Endodermal cell (in vitro differentiated cells): Measurements from ENCODE around the gene KIRREL3. TPM values are rescaled to one million over a fixed set of nuclear protein-coding genes. Genes with fewer than 3 reads are reported as not detected.

ENCODE experiments used
- DNase-seq: peaks from one replicate; pipeline ENCODE4 v3.0.0-alpha.2; 2017
- H3K27ac ChIP-seq: 2 replicates; pipeline ENCODE4 v1.5.1; 2013; ENCODE audit warnings: mild to moderate bottlenecking, low read depth, low read length, moderate library complexity
- H3K27me3 ChIP-seq: 2 replicates; pipeline ENCODE4 v1.6.1; 2013; ENCODE audit warnings: mild to moderate bottlenecking, low read length, moderate library complexity; ENCODE audit not compliant: insufficient read depth, control insufficient read depth, poor library complexity, severe bottlenecking
- H3K36me3 ChIP-seq: 2 replicates; pipeline ENCODE4 v1.7.0; 2013; ENCODE audit warnings: mild to moderate bottlenecking, low read length, moderate library complexity; ENCODE audit not compliant: control insufficient read depth, insufficient read depth
- H3K4me1 ChIP-seq: one replicate; pipeline ENCODE4 v1.7.0; 2013; ENCODE audit warnings: low read length; ENCODE audit not compliant: control insufficient read depth, insufficient read depth
- H3K4me3 ChIP-seq: 2 replicates; pipeline ENCODE4 v1.5.1; 2013; ENCODE audit warnings: mild to moderate bottlenecking, low read length, moderate library complexity
- H3K9ac ChIP-seq: 2 replicates; pipeline ENCODE4 v1.6.1; 2013; ENCODE audit warnings: mild to moderate bottlenecking, low read length, moderate library complexity; ENCODE audit not compliant: poor library complexity, severe bottlenecking; ENCODE audit errors: extremely low read depth
- H3K9me3 ChIP-seq: 2 replicates; pipeline ENCODE4 v1.6.1; 2013; ENCODE audit warnings: mild to moderate bottlenecking, low read length, moderate library complexity; ENCODE audit not compliant: control insufficient read depth
- H3K27ac Mint-ChIP-seq: 2 replicates; pipeline ENCODE4 v1.8.0; 2020; ENCODE audit warnings: mixed read lengths
- H3K27me3 Mint-ChIP-seq: 2 replicates; pipeline ENCODE4 v1.8.0; 2021; ENCODE audit warnings: mild to moderate bottlenecking, mixed read lengths; ENCODE audit not compliant: insufficient read depth
- H3K36me3 Mint-ChIP-seq: 2 replicates; pipeline ENCODE4 v1.8.0; 2020; ENCODE audit warnings: low read depth, mixed read lengths
- H3K4me1 Mint-ChIP-seq: 2 replicates; pipeline ENCODE4 v1.8.0; 2020; ENCODE audit warnings: mixed read lengths
- H3K4me3 Mint-ChIP-seq: 2 replicates; pipeline ENCODE4 v1.8.0; 2020; ENCODE audit warnings: mild to moderate bottlenecking, moderate library complexity, mixed read lengths
- H3K9me3 Mint-ChIP-seq: 2 replicates; pipeline ENCODE4 v1.8.0; 2020; ENCODE audit warnings: mild to moderate bottlenecking, mixed read lengths
- WGBS, 2 experiments: methylation state at CpG; one replicate each; pipeline versions ENCODE4 v1.1.5 to v1.1.7; 2013; ENCODE audit warnings: missing lambda C conversion rate in 2 of 2, mixed read lengths in 1 of 2; ENCODE audit not compliant: insufficient coverage in 1 of 2, insufficient read length in 1 of 2; 5-methylcytosine and 5-hydroxymethylcytosine counted together
- total RNA-seq, 2 donors: library from RNA; stranded (reverse); fragmentation: NEBNext Ultra II Directional in 1 of 2; extraction: Animal tissue kit (Norgen Biotek cat#: 25700) in 1 of 2; gene quantifications; 2 replicates in 1 of 2; 3 replicates in 1 of 2; pipeline ENCODE4 v1.2.1, GENCODE V29; 2021
- TF ChIP-seq, protein P1 (sequence below): fragments of 200-600 bp; sonication (generic); conservative IDR thresholded peaks from 2 replicates; pipeline ENCODE4 v1.5.0; 2021; ENCODE audit warnings: antibody characterized with exemption, mild to moderate bottlenecking

Gene KIRREL3
- total RNA-seq, 2 donors from 2014 or later = 1.1 to 1.4 TPM

DNA sequence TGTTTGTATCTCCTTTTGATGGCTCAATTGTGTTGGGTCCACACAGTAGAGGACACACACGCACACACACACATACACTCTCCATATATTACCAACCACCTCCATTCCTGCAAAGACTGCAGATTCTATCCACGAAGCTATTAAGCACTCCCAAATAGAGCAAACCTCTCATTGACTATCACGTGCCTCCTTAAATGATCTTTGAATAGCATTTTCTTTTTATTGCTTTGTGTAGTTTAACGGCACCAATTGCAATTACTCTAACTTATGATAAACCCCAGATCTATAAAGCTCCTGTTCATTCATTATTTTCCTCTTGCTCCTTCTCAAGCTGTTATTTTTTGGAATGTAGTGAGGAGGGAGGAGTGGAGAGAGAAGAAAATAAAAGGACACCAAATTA is 440.3 kb downstream of the KIRREL3 start:
- WGBS, 2 experiments = 65 to 83% methylated on average over 2 to 4 of the region's 4 CpGs
- no peaks in the 10 kb centered on the region for H3K36me3 ChIP-seq
- H3K4me1 ChIP-seq = peaks cover 5% of the 10 kb centered on the region
- H3K27me3 ChIP-seq = no peaks in the 10 kb centered on the region
- H3K4me1 Mint-ChIP-seq = peaks cover 16% of the 10 kb centered on the region
- H3K4me3 Mint-ChIP-seq = no peak overlapping the region
- no peaks in the 10 kb centered on the region for H3K9me3 Mint-ChIP-seq
- peaks cover 3% of the 10 kb centered on the region for H3K27me3 Mint-ChIP-seq
- H3K9me3 ChIP-seq = no peaks in the 10 kb centered on the region
- H3K36me3 Mint-ChIP-seq = no peaks in the 10 kb centered on the region
- DNase-seq = no peak
- no peak overlapping the region for H3K27ac Mint-ChIP-seq
- H3K27ac ChIP-seq = no peak overlapping the region
- H3K4me3 ChIP-seq = no peak overlapping the region
- no peak overlapping the region for H3K9ac ChIP-seq
- TF ChIP-seq, protein P1, sequence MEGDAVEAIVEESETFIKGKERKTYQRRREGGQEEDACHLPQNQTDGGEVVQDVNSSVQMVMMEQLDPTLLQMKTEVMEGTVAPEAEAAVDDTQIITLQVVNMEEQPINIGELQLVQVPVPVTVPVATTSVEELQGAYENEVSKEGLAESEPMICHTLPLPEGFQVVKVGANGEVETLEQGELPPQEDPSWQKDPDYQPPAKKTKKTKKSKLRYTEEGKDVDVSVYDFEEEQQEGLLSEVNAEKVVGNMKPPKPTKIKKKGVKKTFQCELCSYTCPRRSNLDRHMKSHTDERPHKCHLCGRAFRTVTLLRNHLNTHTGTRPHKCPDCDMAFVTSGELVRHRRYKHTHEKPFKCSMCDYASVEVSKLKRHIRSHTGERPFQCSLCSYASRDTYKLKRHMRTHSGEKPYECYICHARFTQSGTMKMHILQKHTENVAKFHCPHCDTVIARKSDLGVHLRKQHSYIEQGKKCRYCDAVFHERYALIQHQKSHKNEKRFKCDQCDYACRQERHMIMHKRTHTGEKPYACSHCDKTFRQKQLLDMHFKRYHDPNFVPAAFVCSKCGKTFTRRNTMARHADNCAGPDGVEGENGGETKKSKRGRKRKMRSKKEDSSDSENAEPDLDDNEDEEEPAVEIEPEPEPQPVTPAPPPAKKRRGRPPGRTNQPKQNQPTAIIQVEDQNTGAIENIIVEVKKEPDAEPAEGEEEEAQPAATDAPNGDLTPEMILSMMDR = no peak

DNA sequence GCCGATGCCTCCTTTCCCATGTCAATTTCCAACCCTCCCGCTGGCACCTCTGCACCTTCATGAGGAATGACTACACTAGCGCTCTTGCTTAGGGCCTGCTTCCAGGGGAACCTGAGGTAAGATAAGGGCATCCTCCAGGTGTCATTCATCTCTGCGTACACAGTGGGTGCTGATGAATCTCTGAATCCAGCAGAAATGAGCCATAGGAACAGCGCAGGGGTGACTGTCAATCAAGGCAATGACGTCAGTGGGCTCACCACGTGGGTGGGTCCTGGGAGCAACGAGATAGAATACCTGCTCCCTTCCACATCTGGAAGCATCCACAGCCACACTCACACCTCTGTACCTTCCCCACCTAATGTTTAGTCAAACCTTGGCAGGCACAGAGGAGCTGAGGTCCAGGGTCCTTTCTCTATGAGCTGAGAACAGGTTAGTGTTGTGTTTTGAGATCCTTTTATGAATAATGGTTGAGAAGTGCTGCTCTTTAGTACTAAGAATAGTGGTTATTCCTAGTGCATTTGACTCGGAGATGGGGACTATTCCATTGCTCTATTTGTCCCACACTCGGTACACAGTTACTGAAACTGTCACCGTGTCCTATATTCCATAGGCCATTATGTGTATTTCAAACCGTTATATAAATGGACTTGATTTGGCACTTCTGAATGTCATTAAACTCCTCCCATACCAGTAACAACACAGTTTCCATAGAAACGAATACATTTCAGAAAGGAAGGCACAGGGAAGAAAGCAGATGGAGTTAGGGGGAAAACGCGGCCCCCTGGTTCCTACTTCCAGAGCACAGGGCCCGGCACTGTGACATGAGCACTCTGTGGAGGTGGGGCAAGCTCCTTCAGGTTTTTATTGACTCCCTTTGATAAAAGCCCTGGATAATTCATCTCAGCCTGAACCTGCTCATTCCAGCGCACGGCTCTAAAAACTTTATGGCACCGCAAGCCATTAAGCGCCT is 451.7 kb downstream of the KIRREL3 start:
- no peaks in the 10 kb centered on the region for H3K36me3 Mint-ChIP-seq
- H3K4me3 Mint-ChIP-seq = no peak overlapping the region

DNA sequence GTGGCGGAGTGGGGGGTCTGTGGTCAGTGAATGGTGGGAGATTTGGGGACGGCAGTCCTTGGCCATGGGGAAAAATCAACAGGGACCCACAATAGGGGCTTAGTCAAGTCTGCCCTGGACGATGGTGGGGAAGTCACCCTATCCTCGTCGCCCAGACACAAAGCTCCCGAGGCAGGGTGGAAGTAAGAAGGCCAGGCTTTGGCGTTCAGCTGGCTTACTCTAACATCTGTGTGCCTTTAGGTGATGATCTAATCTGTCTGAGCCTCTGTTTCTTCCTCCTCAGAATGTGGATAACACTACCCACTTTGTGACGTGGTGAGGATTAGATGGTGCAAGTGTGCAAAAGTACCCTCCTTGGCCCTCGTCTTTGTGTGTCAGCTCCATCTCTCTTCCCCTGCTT is 452.9 kb downstream of the KIRREL3 start:
- Mint-ChIP-seq H3K36me3 (no peaks in the 10 kb centered on the region), H3K4me3 (no peak overlapping the region), H3K4me1 (peaks cover 29% of the 10 kb centered on the region), H3K27ac (no peak overlapping the region), H3K27me3 (no peaks in the 10 kb centered on the region), H3K9me3 (no peaks in the 10 kb centered on the region)
- Histone ChIP-seq H3K27me3 (no peaks in the 10 kb centered on the region), H3K4me1 (peaks cover 21% of the 10 kb centered on the region), H3K9me3 (no peaks in the 10 kb centered on the region), H3K27ac (no peak overlapping the region), H3K4me3 (no peak overlapping the region), H3K9ac (no peak overlapping the region), H3K36me3 (no peaks in the 10 kb centered on the region)
- TF ChIP-seq, protein P1 = no peak
- DNase-seq = no peak
- WGBS, 2 experiments = 93 to 96% methylated on average over 6 to 9 of the region's 9 CpGs

More for the DNA sequence above, 451.7 kb downstream of the KIRREL3 start:
- H3K9me3 ChIP-seq = no peaks in the 10 kb centered on the region
- DNase-seq = no peak
- 91 to 98% methylated on average over 10 to 20 of the region's 20 CpGs for WGBS, 2 experiments
- no peak overlapping the region for H3K9ac ChIP-seq
- no peaks in the 10 kb centered on the region for H3K9me3 Mint-ChIP-seq
- H3K27ac ChIP-seq = peak overlapping the region; percentile 66
- H3K4me1 ChIP-seq = peaks cover 10% of the 10 kb centered on the region
- H3K27me3 ChIP-seq = no peaks in the 10 kb centered on the region
- TF ChIP-seq, protein P1 = no peak
- no peak overlapping the region for H3K27ac Mint-ChIP-seq
- H3K4me3 ChIP-seq = no peak overlapping the region
- peaks cover under 1% of the 10 kb centered on the region for H3K27me3 Mint-ChIP-seq
- H3K4me1 Mint-ChIP-seq = peaks cover 21% of the 10 kb centered on the region
- no peaks in the 10 kb centered on the region for H3K36me3 ChIP-seq
